Panc1 (cell line): ENCODE measurements around the gene PRM3. TPM values are rescaled to one million over a fixed set of nuclear protein-coding genes. Genes with fewer than 3 reads are reported as not detected.

Experiments used
- ATAC-seq: fragments of 200-7000 bp; cut with Tn5 transposase; 2 replicates; pipeline ENCODE4 v1.9.1; 2020; ENCODE audit warnings: mild to moderate bottlenecking, moderate library complexity
- BruUV-seq: library from RNA; stranded (reverse); fragments of 400-500 nt; replicated peaks from 2 replicates; lab custom pipeline; 2021; lab: Mats Ljungman, UMichigan
- CTCF ChIA-PET: fragments of 300-600 bp; sonication (Branson Sonifier 250); formaldehyde crosslinking; loops from one replicate; lab custom pipeline; 2022; ENCODE audit warnings: antibody characterized with exemption; lab: Charles Lee
- POLR2A ChIA-PET: fragments of 300-600 bp; sonication (Branson Sonifier 250); formaldehyde crosslinking; loops from one replicate; lab custom pipeline; 2022; ENCODE audit warnings: antibody characterized with exemption; lab: Charles Lee
- DNase-seq: peaks from one replicate; pipeline ENCODE4 v3.0.0-alpha.2; 2010; ENCODE audit warnings: low read depth, low spot score
- H3K27ac ChIP-seq: 2 replicates; pipeline ENCODE4 v1.5.1; 2011; ENCODE audit warnings: mild to moderate bottlenecking, low read length, inconsistent platforms
- H3K27me3 ChIP-seq: fragments of 200-500 bp; sonication (Bioruptor generic); 2 replicates; pipeline ENCODE4 v1.6.0; 2014; ENCODE audit warnings: low read length, inconsistent platforms; ENCODE audit not compliant: control insufficient read depth, insufficient read depth
- H3K36me3 ChIP-seq: fragments of 200-500 bp; sonication (Bioruptor generic); 2 replicates; pipeline ENCODE4 v1.5.1; 2014; ENCODE audit warnings: inconsistent platforms, mild to moderate bottlenecking, low read length, moderate library complexity; ENCODE audit not compliant: control insufficient read depth, insufficient read depth
- H3K4me1 ChIP-seq: 2 replicates; pipeline ENCODE4 v1.5.1; 2011; ENCODE audit warnings: inconsistent platforms, mild to moderate bottlenecking, low read length, moderate library complexity; ENCODE audit not compliant: control insufficient read depth, insufficient read depth
- H3K4me3 ChIP-seq, 2 experiments: 2 replicates each; pipeline ENCODE4 v1.5.1; 2011 to 2012; ENCODE audit warnings: low read depth in 2 of 2, low read length in 2 of 2, mild to moderate bottlenecking in 2 of 2, inconsistent platforms in 1 of 2, moderate library complexity in 1 of 2
- H3K9me3 ChIP-seq: fragments of 200-500 bp; sonication (Bioruptor generic); 2 replicates; pipeline ENCODE4 v1.5.1; 2014; ENCODE audit warnings: low read depth, mild to moderate bottlenecking, inconsistent platforms, low read length, moderate library complexity; ENCODE audit not compliant: control insufficient read depth, insufficient read depth
- CTCF ChIP-seq: fragments of 450-650 bp; IDR thresholded peaks from 2 replicates; pipeline ENCODE4 v1.5.1; 2017; ENCODE audit warnings: mild to moderate bottlenecking
- POLR2AphosphoS5 ChIP-seq: IDR thresholded peaks from 2 replicates; pipeline ENCODE4 v1.6.1; 2012; ENCODE audit warnings: mild to moderate bottlenecking, low read depth, low read length, moderate library complexity
- REST ChIP-seq, 2 experiments: IDR thresholded peaks; 2 replicates each; pipeline ENCODE4 v1.6.1; 2011 to 2012; ENCODE audit warnings: low read depth in 2 of 2, control low read depth in 1 of 2, low read length in 1 of 2, mild to moderate bottlenecking in 1 of 2, moderate library complexity in 1 of 2; ENCODE audit not compliant: insufficient read depth in 1 of 2
- SIN3A ChIP-seq: IDR thresholded peaks from 2 replicates; pipeline ENCODE4 v1.6.1; 2012; ENCODE audit warnings: low read depth, mild to moderate bottlenecking, low read length, moderate library complexity, borderline replicate concordance; ENCODE audit not compliant: insufficient read depth
- TCF7L2 ChIP-seq: IDR thresholded peaks from 2 replicates; pipeline ENCODE4 v1.6.1; 2011; ENCODE audit warnings: mild to moderate bottlenecking, low read depth, low read length, inconsistent platforms
- in situ Hi-C: cut with HindIII; loops from 2 replicates; pipeline ENCODE4 v1.10.0; 2016; ENCODE audit warnings: low sequenced_read_pairs, low pct_unique_long_range_greater_than_20kb
- intact Hi-C: fragments of 100-400 bp; cut with micrococcal nuclease; formaldehyde crosslinking; loops from one replicate; pipeline ENCODE4 v1.10.0; 2022; ENCODE audit not compliant: unreplicated experiment
- total RNA-seq: library from RNA; stranded (reverse); gene quantifications from one replicate; pipeline ENCODE4 v1.2.1, GENCODE V29; 2021; ENCODE audit not compliant: unreplicated experiment

The PRM3 gene
- total RNA-seq, 1 experiment from 2014 or later: not detected

GRCh38 chr16:11295672-11296071, 22.2 kb upstream of the PRM3 start:
- POLR2A ChIA-PET: no interaction called here
- TF ChIP-seq POLR2AphosphoS5 (no peak), TCF7L2 (no peak), CTCF (no peak), REST (IDR thresholded peaks at IDR 0.05; ENCODE audit: insufficient read depth in 1 of 2, low read depth in 2 of 2, low read length in 1 of 2) (no peak), SIN3A (no peak)
- H3K4me1 ChIP-seq: peaks cover 15% of the 10 kb centered on the region
- no TSS peak for BruUV-seq
- in situ Hi-C loops: no loop called here
- DNase-seq (no peak), ATAC-seq (no peak)
- H3K9me3 ChIP-seq: no peaks in the 10 kb centered on the region
- H3K4me3 ChIP-seq: no peak overlapping the region
- no peaks in the 10 kb centered on the region for H3K27me3 ChIP-seq
- intact Hi-C loops: no loop called here
- no peak overlapping the region for H3K27ac ChIP-seq
- no peaks in the 10 kb centered on the region for H3K36me3 ChIP-seq
- CTCF ChIA-PET: no interaction called here

- TF ChIP-seq CTCF (no peak), POLR2AphosphoS5 (no peak), TCF7L2 (no peak), SIN3A (no peak), REST (IDR thresholded peaks at IDR 0.05; ENCODE audit: insufficient read depth in 1 of 2, low read depth in 2 of 2, low read length in 1 of 2) (no peak)
These were observed 18.8 kb upstream of the PRM3 start for GRCh38 chr16:11292076-11292748.

More at GRCh38 chr16:11292076-11292748, 18.8 kb upstream of the PRM3 start:
- ATAC-seq (no peak), DNase-seq (no peak)
- no peaks in the 10 kb centered on the region for H3K27me3 ChIP-seq
- peaks cover 9% of the 10 kb centered on the region for H3K4me1 ChIP-seq
- BruUV-seq: no TSS peak
- intact Hi-C loops (no loop called here), in situ Hi-C loops (no loop called here)
- no peak overlapping the region for H3K4me3 ChIP-seq
- no peaks in the 10 kb centered on the region for H3K36me3 ChIP-seq
- CTCF ChIA-PET: no interaction called here
- no peak overlapping the region for H3K27ac ChIP-seq
- POLR2A ChIA-PET: no interaction called here
- H3K9me3 ChIP-seq: no peaks in the 10 kb centered on the region
